CD14-positive monocyte (primary cell): ENCODE data around the gene SLC39A1. TPM values are rescaled to one million over a fixed set of nuclear protein-coding genes. Genes with fewer than 3 reads are reported as not detected.

Source experiments
- DNase-seq, 3 donors: peaks; one replicate each; pipeline ENCODE4 v3.0.0-alpha.2; 2011 to 2022
- H2AFZ ChIP-seq: 2 replicates; pipeline ENCODE4 v1.6.0; 2012; ENCODE audit warnings: mild to moderate bottlenecking, low read depth, low read length, inconsistent platforms; ENCODE audit not compliant: insufficient read depth, poor library complexity, severe bottlenecking
- H3K27ac ChIP-seq, 2 donors: 1 replicate in 1 of 2; 2 replicates in 1 of 2; pipeline ENCODE4 v1.5.1; 2012 to 2013; ENCODE audit warnings: low read length in 2 of 2, control low read depth in 1 of 2, inconsistent platforms in 1 of 2, low read depth in 1 of 2, mild to moderate bottlenecking in 1 of 2
- H3K27me3 ChIP-seq, 2 donors: one replicate each; pipeline versions ENCODE4 v1.6.0 to v1.6.1; 2011 to 2013; ENCODE audit warnings: low read length in 2 of 2; ENCODE audit not compliant: control insufficient read depth in 2 of 2, insufficient read depth in 2 of 2
- H3K36me3 ChIP-seq, 2 donors: replicated peaks in 1 of 2; 1 replicate in 1 of 2; 2 replicates in 1 of 2; pipeline versions ENCODE4 v1.5.1 to v1.6.1; 2012 to 2013; ENCODE audit warnings: low read length in 2 of 2, control low read depth in 1 of 2, inconsistent platforms in 1 of 2, mild to moderate bottlenecking in 1 of 2; ENCODE audit not compliant: insufficient read depth in 2 of 2, control insufficient read depth in 1 of 2
- H3K4me1 ChIP-seq, 2 donors: 1 replicate in 1 of 2; 2 replicates in 1 of 2; pipeline versions ENCODE4 v1.5.1 to v1.6.1; 2012 to 2013; ENCODE audit warnings: low read length in 2 of 2, control low read depth in 1 of 2, inconsistent platforms in 1 of 2, mild to moderate bottlenecking in 1 of 2, moderate library complexity in 1 of 2; ENCODE audit not compliant: insufficient read depth in 2 of 2, control insufficient read depth in 1 of 2
- H3K4me2 ChIP-seq: replicated peaks from 2 replicates; pipeline ENCODE3; 2012; ENCODE audit warnings: low read length, moderate library complexity, mild to moderate bottlenecking; ENCODE audit not compliant: poor library complexity, severe bottlenecking; ENCODE audit errors: extremely low read depth
- H3K4me3 ChIP-seq, 3 experiments: fragments of 200-600 bp in 1 of 3; sonication (generic) in 1 of 3; replicated peaks in 1 of 3; 1 replicate in 2 of 3; 2 replicates in 1 of 3; pipeline ENCODE4 v1.5.1; 2011 to 2013; ENCODE audit warnings: low read length in 3 of 3, mild to moderate bottlenecking in 3 of 3, control low read depth in 2 of 3, low read depth in 2 of 3, inconsistent platforms in 1 of 3, moderate library complexity in 1 of 3
- H3K79me2 ChIP-seq: 2 replicates; pipeline ENCODE4 v1.6.0; 2012; ENCODE audit warnings: mild to moderate bottlenecking, control low read depth, inconsistent platforms, low read length, moderate library complexity; ENCODE audit not compliant: insufficient read depth
- H3K9ac ChIP-seq: 2 replicates; pipeline ENCODE4 v1.6.0; 2017; ENCODE audit warnings: low read length, mild to moderate bottlenecking; ENCODE audit not compliant: insufficient read depth, poor library complexity, severe bottlenecking
- H3K9me3 ChIP-seq, 2 donors: replicated peaks in 1 of 2; 1 replicate in 1 of 2; 2 replicates in 1 of 2; pipeline versions ENCODE4 v1.5.1 to v1.6.1; 2012 to 2013; ENCODE audit warnings: low read length in 2 of 2, control low read depth in 1 of 2; ENCODE audit not compliant: control insufficient read depth in 1 of 2, insufficient read depth in 1 of 2
- H4K20me1 ChIP-seq: 2 replicates; pipeline ENCODE4 v1.6.0; 2012; ENCODE audit warnings: mild to moderate bottlenecking, low read length, control low read depth, moderate library complexity; ENCODE audit not compliant: insufficient read depth
- H3K27ac Mint-ChIP-seq, 7 donors: one replicate each; pipeline ENCODE4 v1.8.0; 2020; ENCODE audit warnings: mild to moderate bottlenecking in 7 of 7, mixed read lengths in 7 of 7, moderate library complexity in 6 of 7, inconsistent platforms in 2 of 7
- H3K27me3 Mint-ChIP-seq, 3 donors: one replicate each; pipeline ENCODE4 v1.8.0; 2021 to 2022; ENCODE audit warnings: low read depth in 3 of 3, mild to moderate bottlenecking in 3 of 3, mixed read lengths in 3 of 3, moderate library complexity in 3 of 3, inconsistent platforms in 1 of 3
- H3K36me3 Mint-ChIP-seq, 2 donors: one replicate each; pipeline ENCODE4 v1.8.0; 2020; ENCODE audit warnings: mixed read lengths in 2 of 2, inconsistent platforms in 1 of 2, mild to moderate bottlenecking in 1 of 2
- H3K4me1 Mint-ChIP-seq: one replicate; pipeline ENCODE4 v1.8.0; 2020; ENCODE audit warnings: mild to moderate bottlenecking, mixed read lengths
- H3K4me3 Mint-ChIP-seq, 2 donors: one replicate each; pipeline ENCODE4 v1.8.0; 2020; ENCODE audit warnings: mild to moderate bottlenecking in 2 of 2, mixed read lengths in 2 of 2, moderate library complexity in 1 of 2
- H3K9me3 Mint-ChIP-seq, 7 donors: one replicate each; pipeline ENCODE4 v1.8.0; 2020 to 2022; ENCODE audit warnings: mixed read lengths in 7 of 7, mild to moderate bottlenecking in 6 of 7, moderate library complexity in 6 of 7, inconsistent platforms in 2 of 7
- CTCF ChIP-seq: fragments of 200-600 bp; IDR thresholded peaks from one replicate; pipeline ENCODE4 v1.8.0; 2022; ENCODE audit warnings: antibody characterized with exemption, mild to moderate bottlenecking
- WGBS: methylation state at CpG from one replicate; pipeline ENCODE4 v1.1.5; 2013; ENCODE audit warnings: missing lambda C conversion rate; ENCODE audit not compliant: insufficient coverage; 5-methylcytosine and 5-hydroxymethylcytosine counted together
- intact Hi-C, 2 donors: fragments of 100-400 bp; cut with micrococcal nuclease; formaldehyde crosslinking; loops; one replicate each; pipeline versions ENCODE4 v1.15.0 to v1.15.1; 2023
- polyA plus RNA-seq, 3 donors: library from polyadenylated mRNA; depleted of rRNA in 1 of 3; unstranded in 2 of 3; stranded (reverse) in 1 of 3; fragments of 300-500 nt in 2 of 3; fragments of >200 nt in 1 of 3; fragmentation: Illumina TruSeq in 2 of 3; gene quantifications; 1 replicate in 2 of 3; 2 replicates in 1 of 3; pipeline ENCODE4 v1.2.3, GENCODE V29; 2012 to 2021

SLC39A1 gene
- polyA plus RNA-seq, 3 donors, result 37.6 to 83.1 (median 82.1) TPM

- Histone ChIP-seq H4K20me1 (peaks cover 59% of the 10 kb centered on the region), H3K27ac (peak overlapping the region in 1 of 2 donors; percentile 52), H3K79me2 (peaks cover 75% of the 10 kb centered on the region), H3K4me2 (peak overlapping the region; percentile 79), H2AFZ (peak overlapping the region; percentile 18), H3K9ac (no peak overlapping the region), H3K4me3 (peak overlapping the region in 1 of 3 experiments; percentile 83), H3K36me3 (peaks cover 5 to 22% of the 10 kb centered on the region in 2 donors), H3K27me3 (no peaks in the 10 kb centered on the region), H3K9me3 (no peaks in the 10 kb centered on the region), H3K4me1 (peaks cover 31 to 39% of the 10 kb centered on the region in 2 donors)
- TF ChIP-seq CTCF, result no peak
- Mint-ChIP-seq H3K27me3 (peaks cover 0 to 3% (median 0%) of the 10 kb centered on the region in 3 donors), H3K4me3 (peak overlapping the region in 1 of 2 donors; percentile 95), H3K27ac (peak overlapping the region in 6 of 7 donors; percentile 16 to 81 (median 65)), H3K36me3 (peaks cover 19 to 38% of the 10 kb centered on the region in 2 donors), H3K4me1 (peaks cover 40% of the 10 kb centered on the region), H3K9me3 (no peaks in the 10 kb centered on the region)
- 88% methylated on average over 2 of the region's 4 CpGs for WGBS
- intact Hi-C loops, result loop anchor here (5.0 kb wide), 3 partner anchors 37 to 113 kb away; partner anchors contain the start of genes CRTC2 (in 1 of the 2) and RAB13 (in 1 of the 2)
- peak; percentile 37 to 56 (median 40) for DNase-seq
Measured at GRCh38 chr1:153919876-153920852, 43.2 kb downstream of the SLC39A1 start.

- peaks cover 100% of the 10 kb centered on the region for H3K79me2 ChIP-seq
- no peak overlapping the region for H2AFZ ChIP-seq
- Mint-ChIP-seq H3K9me3 (no peaks in the 10 kb centered on the region), H3K27me3 (no peaks in the 10 kb centered on the region), H3K27ac (peak overlapping the region in 1 of 7 donors; percentile 8), H3K36me3 (peaks cover 22 to 47% of the 10 kb centered on the region in 2 donors), H3K4me3 (no peak overlapping the region), H3K4me1 (peaks cover 24% of the 10 kb centered on the region)
- H4K20me1 ChIP-seq, result peaks cover 89% of the 10 kb centered on the region
- intact Hi-C loops, result no loop called here
- DNase-seq, result no peak
- H3K4me2 ChIP-seq, result no peak overlapping the region
- no peak overlapping the region for H3K27ac ChIP-seq
- WGBS, result 67% methylated on average over 1 of the region's 4 CpGs
- H3K4me3 ChIP-seq, result no peak overlapping the region
- TF ChIP-seq CTCF, result no peak
- no peaks in the 10 kb centered on the region for H3K27me3 ChIP-seq
- H3K9me3 ChIP-seq, result no peaks in the 10 kb centered on the region
- H3K4me1 ChIP-seq, result peaks cover 14 to 17% of the 10 kb centered on the region in 2 donors
- peaks cover 8 to 27% of the 10 kb centered on the region in 2 donors for H3K36me3 ChIP-seq
- H3K9ac ChIP-seq, result no peak overlapping the region
Measured at GRCh38 chr1:153916297-153916696, 47.0 kb downstream of the SLC39A1 start.
